Thyroid gland (tissue), 4 donors: ENCODE data around the gene UNC93B1. TPM values are rescaled to one million over a fixed set of nuclear protein-coding genes. Genes with fewer than 3 reads are reported as not detected.

Experiments
- DNase-seq, 2 donors: peaks; one replicate each; pipeline ENCODE4 v3.0.0-alpha.2; 2019
- H3K27ac ChIP-seq, 3 donors: fragments of 200-600 bp; sonication (generic); 1 replicate in 2 of 3; 2 replicates in 1 of 3; pipeline ENCODE4 v1.5.1; 2016 to 2019; ENCODE audit warnings: mild to moderate bottlenecking in 1 of 3, moderate library complexity in 1 of 3
- H3K27me3 ChIP-seq: fragments of 200-600 bp; sonication (generic); one replicate; pipeline ENCODE4 v1.5.1; 2019
- H3K36me3 ChIP-seq, 2 donors: fragments of 200-600 bp; sonication (generic); one replicate each; pipeline ENCODE4 v1.5.1; 2016 to 2019
- H3K4me1 ChIP-seq, 2 donors: fragments of 200-600 bp; sonication (generic); one replicate each; pipeline ENCODE4 v1.5.1; 2017 to 2019
- H3K4me3 ChIP-seq, 3 donors: fragments of 200-600 bp; sonication (generic); replicated peaks in 1 of 3; 1 replicate in 2 of 3; 2 replicates in 1 of 3; pipeline ENCODE4 v1.5.1; 2016; ENCODE audit warnings: mild to moderate bottlenecking in 1 of 3
- H3K9me3 ChIP-seq: fragments of 200-600 bp; sonication (generic); one replicate; pipeline ENCODE4 v1.5.1; 2017
- CTCF ChIP-seq, 6 experiments: fragments of 200-600 bp in 3 of 6; fragments of 450-650 bp in 3 of 6; sonication (generic) in 3 of 6; IDR thresholded peaks; one replicate each; pipeline ENCODE4 v1.5.1; 2016 to 2019; ENCODE audit warnings: antibody characterized with exemption in 6 of 6, mild to moderate bottlenecking in 2 of 6, inconsistent platforms in 1 of 6, moderate library complexity in 1 of 6
- POLR2A ChIP-seq, 2 donors: fragments of 450-650 bp; IDR thresholded peaks; one replicate each; pipeline ENCODE4 v1.6.1; 2017; ENCODE audit warnings: antibody characterized with exemption in 2 of 2, mild to moderate bottlenecking in 2 of 2, moderate library complexity in 1 of 2
- WGBS, 2 donors: methylation state at CpG; one replicate each; pipeline ENCODE4 v1.1.5; 2017; 5-methylcytosine and 5-hydroxymethylcytosine counted together
- intact Hi-C: fragments of 100-400 bp; cut with DNase I; formaldehyde crosslinking; loops from one replicate; pipeline ENCODE4 v1.15.1; 2023
- total RNA-seq, 4 donors: library from RNA; depleted of rRNA; stranded (reverse); fragments of >200 nt; gene quantifications; one replicate each; pipeline ENCODE4 v1.2.3, GENCODE V29; 2016

Gene UNC93B1
- total RNA-seq, 4 donors from 2014 or later = 25.7 to 49.2 (median 36.3) TPM

GRCh38 chr11:68038226-68038717 lies 34.4 kb upstream of the UNC93B1 start:
- TF ChIP-seq CTCF (IDR thresholded peaks at IDR 0.05) (no peak), POLR2A (IDR thresholded peaks at IDR 0.05) (no peak)
- Histone ChIP-seq H3K27ac (peak overlapping the region; percentile 88 to 94 (median 91)), H3K36me3 (peaks cover 6 to 11% of the 10 kb centered on the region in 2 donors), H3K4me3 (peak overlapping the region in 2 of 3 donors; percentile 48 to 64), H3K4me1 (peaks cover 35 to 42% of the 10 kb centered on the region in 2 donors), H3K27me3 (no peaks in the 10 kb centered on the region), H3K9me3 (no peaks in the 10 kb centered on the region)
- DNase-seq = no peak
- WGBS, 2 donors = 31% methylated on average over 3 of the region's 13 CpGs; no CpG with 5 or more reads in 1 of the 2 donors
- intact Hi-C loops = no loop called here

- Histone ChIP-seq H3K4me3 (no peak overlapping the region), H3K4me1 (peaks cover 35 to 42% of the 10 kb centered on the region in 2 donors), H3K36me3 (peaks cover 9 to 13% of the 10 kb centered on the region in 2 donors), H3K27me3 (no peaks in the 10 kb centered on the region), H3K9me3 (no peaks in the 10 kb centered on the region), H3K27ac (peak overlapping the region; percentile 62 to 94 (median 91))
- DNase-seq = peak; percentile 61 to 73
- intact Hi-C loops = no loop called here
- no peak for TF ChIP-seq CTCF (IDR thresholded peaks at IDR 0.05)
- no peak for TF ChIP-seq POLR2A (IDR thresholded peaks at IDR 0.05)
- 72 to 78% methylated on average over 17 to 19 of the region's 20 CpGs for WGBS, 2 donors
Measured at GRCh38 chr11:68037411-68038225, 33.7 kb upstream of the UNC93B1 start.

- peaks cover 9 to 13% of the 10 kb centered on the region in 2 donors for H3K36me3 ChIP-seq
- TF ChIP-seq POLR2A (IDR thresholded peaks at IDR 0.05) (no peak), CTCF (IDR thresholded peaks at IDR 0.05) (no peak)
- H3K27me3 ChIP-seq = no peaks in the 10 kb centered on the region
- peak overlapping the region; percentile 62 to 94 (median 91) for H3K27ac ChIP-seq
- peak; percentile 40 to 41 for DNase-seq
- no peaks in the 10 kb centered on the region for H3K9me3 ChIP-seq
- intact Hi-C loops = no loop called here
- WGBS, 2 donors = 71 to 75% methylated on average over 7 to 14 of the region's 14 CpGs
- H3K4me3 ChIP-seq = no peak overlapping the region
- H3K4me1 ChIP-seq = peaks cover 43 to 48% of the 10 kb centered on the region in 2 donors
Measured at GRCh38 chr11:68036717-68037239, 32.9 kb upstream of the UNC93B1 start.

- no peak for DNase-seq
- Histone ChIP-seq H3K27ac (peak overlapping the region; percentile 54 to 94 (median 91)), H3K9me3 (no peaks in the 10 kb centered on the region), H3K27me3 (no peaks in the 10 kb centered on the region), H3K36me3 (peaks cover 9 to 13% of the 10 kb centered on the region in 2 donors), H3K4me3 (no peak overlapping the region), H3K4me1 (peaks cover 48 to 54% of the 10 kb centered on the region in 2 donors)
- 80 to 81% methylated on average over 15 to 24 of the region's 27 CpGs for WGBS, 2 donors
- intact Hi-C loops = no loop called here
- no peak for TF ChIP-seq POLR2A (IDR thresholded peaks at IDR 0.05)
- TF ChIP-seq CTCF (IDR thresholded peaks at IDR 0.05) = no peak
Measured at GRCh38 chr11:68036141-68036716, 32.3 kb upstream of the UNC93B1 start.
